HCT116 (cell line): Measurements from ENCODE around the gene SLC9A9.

Experiments
- EZH2 ChIP-seq: fragments of 200-600 bp; sonication (generic); IDR thresholded peaks from 2 replicates; pipeline ENCODE4 v1.6.1; 2017; ENCODE audit warnings: antibody characterized with exemption, mixed run types
- POLR2A ChIP-seq: IDR thresholded peaks from 2 replicates; pipeline ENCODE4 v1.7.0; 2011; ENCODE audit warnings: borderline replicate concordance; ENCODE audit not compliant: insufficient read depth, insufficient read length; ENCODE audit errors: extremely low read depth
- SIN3A ChIP-seq: IDR thresholded peaks from 2 replicates; pipeline ENCODE4 v1.6.1; 2012; ENCODE audit warnings: low read depth
- YY1 ChIP-seq: IDR thresholded peaks from 2 replicates; pipeline ENCODE4 v1.6.1; 2011; ENCODE audit warnings: low read length, low read depth, moderate library complexity, mild to moderate bottlenecking; ENCODE audit not compliant: insufficient replicate concordance; ENCODE audit errors: extremely low read depth
- TF ChIP-seq, protein P1 (sequence below), 3 experiments: fragments of 200-600 bp in 1 of 3; sonication (generic) in 1 of 3; IDR thresholded peaks in 2 of 3; conservative IDR thresholded peaks in 1 of 3; 2 replicates each; pipeline ENCODE4 v1.5.1; 2012 to 2017; ENCODE audit warnings: low read depth in 2 of 3, low read length in 2 of 3, antibody characterized with exemption in 1 of 3, borderline replicate concordance in 1 of 3, control low read depth in 1 of 3, mild to moderate bottlenecking in 1 of 3, mixed read lengths in 1 of 3, mixed run types in 1 of 3, moderate library complexity in 1 of 3; ENCODE audit not compliant: insufficient read depth in 1 of 3

DNA sequence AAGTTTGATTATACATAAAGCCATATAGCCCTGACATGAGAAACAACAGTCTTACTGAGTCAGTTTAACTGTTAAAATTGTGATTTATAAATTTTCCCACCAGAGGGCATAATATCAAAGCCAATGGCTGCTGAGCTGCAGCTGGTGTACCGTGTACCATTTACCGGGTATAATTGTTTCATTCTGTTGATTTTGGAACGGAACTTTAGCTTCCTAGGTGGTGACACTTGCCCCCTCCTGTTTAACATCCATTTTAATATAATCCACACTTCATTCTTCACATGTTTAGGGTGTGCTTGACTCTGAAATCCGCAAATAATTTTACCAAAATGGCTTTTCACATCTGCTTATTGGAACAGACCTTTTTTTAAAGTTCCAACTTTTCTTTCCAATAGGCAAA, 72.8 kb downstream of the SLC9A9 start:
- TF ChIP-seq SIN3A, result no peak
- TF ChIP-seq POLR2A, result no peak
- no peak for TF ChIP-seq YY1
- TF ChIP-seq EZH2, result no peak
- TF ChIP-seq, protein P1, sequence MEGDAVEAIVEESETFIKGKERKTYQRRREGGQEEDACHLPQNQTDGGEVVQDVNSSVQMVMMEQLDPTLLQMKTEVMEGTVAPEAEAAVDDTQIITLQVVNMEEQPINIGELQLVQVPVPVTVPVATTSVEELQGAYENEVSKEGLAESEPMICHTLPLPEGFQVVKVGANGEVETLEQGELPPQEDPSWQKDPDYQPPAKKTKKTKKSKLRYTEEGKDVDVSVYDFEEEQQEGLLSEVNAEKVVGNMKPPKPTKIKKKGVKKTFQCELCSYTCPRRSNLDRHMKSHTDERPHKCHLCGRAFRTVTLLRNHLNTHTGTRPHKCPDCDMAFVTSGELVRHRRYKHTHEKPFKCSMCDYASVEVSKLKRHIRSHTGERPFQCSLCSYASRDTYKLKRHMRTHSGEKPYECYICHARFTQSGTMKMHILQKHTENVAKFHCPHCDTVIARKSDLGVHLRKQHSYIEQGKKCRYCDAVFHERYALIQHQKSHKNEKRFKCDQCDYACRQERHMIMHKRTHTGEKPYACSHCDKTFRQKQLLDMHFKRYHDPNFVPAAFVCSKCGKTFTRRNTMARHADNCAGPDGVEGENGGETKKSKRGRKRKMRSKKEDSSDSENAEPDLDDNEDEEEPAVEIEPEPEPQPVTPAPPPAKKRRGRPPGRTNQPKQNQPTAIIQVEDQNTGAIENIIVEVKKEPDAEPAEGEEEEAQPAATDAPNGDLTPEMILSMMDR (IDR thresholded peaks at IDR 0.05 in 2 of 3, conservative IDR thresholded peaks at IDR 0.05 in 1 of 3; ENCODE audit: borderline replicate concordance in 1 of 3, insufficient read depth in 1 of 3, low read depth in 2 of 3, low read length in 2 of 3), result peak; percentile 25 to 60 (median 41); a peak in 4 of 6 replicates
